GM21723 (cell line): ENCODE results near the gene CHAT.

Experiments used
- ATAC-seq: cut with Tn5 transposase; IDR thresholded peaks from one replicate; pipeline ENCODE4 v1.9.1; 2021; ENCODE audit warnings: mild to moderate bottlenecking, moderate library complexity; ENCODE audit not compliant: unreplicated experiment

The CHAT gene

DNA sequence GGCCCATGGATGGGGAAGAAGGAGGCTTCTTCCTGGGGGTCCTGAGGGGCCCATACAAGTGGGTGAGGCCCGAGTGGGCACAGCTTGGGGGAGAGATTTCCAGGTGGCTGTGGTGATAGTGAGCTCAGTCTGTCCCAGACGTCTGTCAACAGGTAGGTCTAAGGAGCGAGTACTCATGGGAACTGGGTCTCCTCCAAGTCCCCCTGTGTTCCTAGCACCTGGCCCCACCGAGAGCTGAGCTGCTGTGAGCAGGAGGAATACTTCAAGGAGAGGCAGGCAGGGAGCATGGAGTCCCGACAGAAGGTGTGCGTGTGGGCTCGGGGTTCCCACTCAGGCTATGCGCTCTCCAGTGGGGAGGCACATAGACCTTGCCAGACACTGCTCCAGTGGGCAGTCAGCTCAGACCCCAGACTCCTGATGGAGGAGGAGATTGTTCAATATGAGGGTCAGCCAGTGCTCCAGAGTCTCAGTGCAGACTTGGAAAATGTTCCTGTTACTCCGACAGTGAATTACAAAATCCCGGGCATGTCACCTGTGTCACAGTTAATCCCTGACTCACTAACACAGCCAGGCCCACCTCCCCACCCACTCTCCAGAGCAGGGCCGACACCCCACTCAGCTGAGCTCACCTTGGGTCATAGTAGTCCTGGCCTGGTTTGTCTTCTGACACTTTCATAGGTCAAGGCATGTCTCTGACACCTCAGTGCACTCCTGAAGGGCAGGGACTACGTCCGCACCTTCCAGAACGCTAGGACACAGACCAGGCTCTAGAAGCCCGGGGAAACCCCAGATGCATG, 37.4 kb downstream of the CHAT start:
- no peak for ATAC-seq

DNA sequence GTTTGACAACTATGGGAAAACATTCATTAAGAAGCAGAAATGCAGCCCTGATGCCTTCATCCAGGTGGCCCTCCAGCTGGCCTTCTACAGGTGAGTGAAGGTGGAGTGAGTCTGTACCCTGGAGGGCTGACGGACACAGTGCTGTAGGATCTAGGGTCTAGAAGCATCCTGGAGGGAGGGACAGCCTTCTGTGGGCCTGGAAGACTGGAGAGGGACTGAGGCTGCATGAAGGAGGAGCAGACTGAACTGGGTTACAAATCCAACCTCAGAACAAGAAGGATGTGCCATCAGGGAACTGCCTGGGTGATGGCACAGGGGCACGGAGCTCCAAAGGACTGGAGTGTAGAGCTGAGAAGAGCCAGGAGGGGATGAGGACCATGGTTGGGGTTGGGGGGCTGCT, 38.1 kb downstream of the CHAT start:
- ATAC-seq, result no peak

DNA sequence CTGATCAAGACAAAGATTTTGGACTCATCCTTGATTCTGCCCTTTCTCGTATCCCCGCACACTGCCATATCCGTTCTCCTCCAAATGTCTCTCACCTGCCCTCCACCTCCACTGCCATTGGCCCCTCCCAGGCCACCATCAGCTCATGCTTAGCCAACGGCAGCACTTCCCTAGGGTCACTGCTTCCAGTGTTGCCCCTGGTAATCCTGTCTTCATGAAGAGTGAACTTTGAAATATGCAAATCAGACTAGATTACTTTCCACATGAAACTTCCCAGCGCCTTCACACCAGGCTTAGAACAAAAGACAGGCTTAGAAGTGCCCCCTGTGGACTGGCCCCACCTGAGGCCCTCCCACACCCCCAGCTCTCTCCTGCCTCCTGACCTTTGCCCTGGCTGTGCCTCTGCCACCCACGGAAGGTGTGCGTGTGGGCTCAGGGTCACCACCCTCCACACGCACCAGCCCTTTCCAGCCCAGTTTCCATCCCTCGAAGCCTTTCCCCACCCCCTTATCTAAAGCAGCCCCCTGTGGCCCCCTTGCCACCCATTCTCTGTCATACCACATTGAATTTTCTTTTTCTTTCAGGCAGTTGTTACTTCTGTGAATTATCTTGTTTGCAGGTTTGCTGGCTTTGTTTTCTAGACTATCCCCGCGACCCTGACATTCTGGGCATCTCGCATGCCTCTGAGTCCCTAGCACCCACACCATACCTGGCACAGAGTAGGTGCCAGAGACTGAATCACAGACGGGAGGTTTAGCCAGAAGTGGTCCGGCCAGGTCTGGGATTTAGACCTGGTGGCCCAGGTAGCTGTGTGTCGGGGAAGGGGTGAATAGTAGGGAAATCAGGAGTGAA, 38.8 kb downstream of the CHAT start:
- ATAC-seq, result no peak

DNA sequence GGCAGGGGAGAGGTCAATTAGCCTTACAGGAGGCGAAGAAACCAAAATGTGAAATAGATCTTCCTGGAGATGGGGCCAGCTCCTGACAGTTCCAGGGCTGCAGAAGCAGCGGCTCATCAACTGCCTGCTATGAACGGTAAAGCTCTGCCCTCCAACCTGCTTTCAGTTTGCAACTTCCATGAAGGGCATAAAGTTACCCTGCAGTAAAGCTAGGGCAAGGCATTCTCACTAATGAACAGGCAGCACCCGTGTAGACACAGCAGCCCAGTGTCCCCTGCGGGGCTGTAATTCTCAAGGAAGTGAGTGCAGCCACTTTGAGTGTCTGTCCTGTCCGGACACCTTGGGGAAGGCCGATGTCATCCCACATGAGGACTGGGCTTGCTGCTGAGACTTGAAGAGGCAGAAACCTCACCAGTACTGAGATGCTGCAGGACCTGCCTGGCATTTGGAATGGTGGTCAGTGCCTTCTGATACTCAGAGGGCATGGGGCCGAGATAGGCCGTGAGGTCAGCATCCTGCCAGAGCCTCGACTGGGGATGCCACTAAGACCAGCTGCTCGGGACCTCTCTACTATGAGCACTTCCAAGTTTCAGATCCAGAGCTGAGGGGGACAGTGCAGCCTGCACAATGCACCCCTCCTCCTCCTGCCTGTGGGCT, 39.6 kb downstream of the CHAT start:
- ATAC-seq, result no peak

DNA sequence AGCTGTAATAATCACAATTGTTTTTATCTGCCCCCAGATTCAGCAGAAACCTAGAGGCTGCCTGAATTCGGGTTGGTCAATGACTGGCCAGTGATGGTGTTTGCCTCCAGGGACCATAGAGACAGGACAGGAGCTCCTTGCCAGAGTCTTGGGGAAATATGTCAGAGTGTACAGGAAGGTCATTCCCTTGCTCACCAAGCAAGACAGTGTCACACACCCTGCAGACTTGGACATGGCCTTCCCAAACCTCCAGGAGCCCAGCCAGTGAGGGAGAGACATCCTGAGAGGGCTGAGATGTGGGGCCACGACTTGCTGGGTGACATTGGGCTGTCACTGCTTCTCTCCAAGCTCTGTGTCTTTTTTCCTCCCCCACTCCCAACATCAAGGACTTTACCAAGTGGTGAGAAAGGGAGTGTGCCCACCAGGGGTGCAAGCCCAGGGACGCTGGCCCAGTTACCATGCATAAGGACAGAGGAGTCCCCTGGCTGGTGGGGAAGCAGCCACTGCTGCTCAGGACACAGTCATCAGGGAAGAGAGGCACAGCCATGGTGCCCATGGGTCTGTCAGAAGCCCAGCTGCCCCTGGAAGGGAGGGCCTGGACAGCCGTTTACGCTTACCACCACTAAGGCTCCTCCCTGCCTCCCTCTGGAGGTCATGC, 40.3 kb downstream of the CHAT start:
- no peak for ATAC-seq

DNA sequence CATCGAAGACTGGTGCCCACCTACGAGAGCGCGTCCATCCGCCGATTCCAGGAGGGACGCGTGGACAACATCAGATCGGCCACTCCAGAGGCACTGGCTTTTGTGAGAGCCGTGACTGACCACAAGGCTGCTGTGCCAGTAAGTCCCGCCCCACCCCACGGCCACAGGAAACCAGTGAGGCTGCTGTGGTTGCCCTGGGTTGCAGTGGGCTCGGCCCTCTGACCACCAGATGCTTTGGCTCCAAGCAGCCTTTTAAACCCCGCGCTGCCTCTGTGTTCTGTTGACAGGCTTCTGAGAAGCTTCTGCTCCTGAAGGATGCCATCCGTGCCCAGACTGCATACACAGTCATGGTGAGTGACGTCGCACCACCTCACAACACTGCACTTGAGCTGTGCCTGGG, 41.3 kb downstream of the CHAT start:
- no peak for ATAC-seq

DNA sequence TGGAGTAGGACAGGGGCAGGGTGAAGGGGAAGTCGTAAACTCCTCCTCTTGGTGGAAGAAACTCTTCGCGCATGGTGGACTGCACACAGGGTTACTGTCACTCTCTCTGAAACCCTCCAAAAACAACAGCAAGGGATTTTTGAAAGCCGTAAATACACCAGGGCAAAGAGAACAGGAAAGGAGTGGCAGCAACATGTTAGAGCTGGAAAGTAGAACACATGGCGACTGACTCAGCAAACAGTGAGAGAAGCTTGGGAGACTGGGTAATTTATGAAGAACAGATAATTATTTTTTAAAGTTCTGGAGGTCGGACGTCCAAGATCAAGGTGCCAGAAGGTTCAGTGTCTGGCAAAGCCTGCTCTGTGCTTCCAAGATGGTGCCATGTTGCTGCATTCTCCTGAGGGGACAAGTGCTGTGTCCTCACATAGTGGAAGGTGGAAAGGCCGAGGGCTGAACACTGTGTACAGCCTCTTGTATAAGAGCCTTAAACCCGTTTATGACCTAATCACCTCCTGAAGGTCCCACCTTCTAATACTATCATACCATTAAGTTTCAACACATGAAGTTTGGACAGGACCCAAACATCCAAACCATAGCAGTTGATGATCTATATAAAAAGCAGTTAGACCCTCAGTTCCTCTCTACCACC, 43.1 kb downstream of the CHAT start:
- ATAC-seq, result no peak

DNA sequence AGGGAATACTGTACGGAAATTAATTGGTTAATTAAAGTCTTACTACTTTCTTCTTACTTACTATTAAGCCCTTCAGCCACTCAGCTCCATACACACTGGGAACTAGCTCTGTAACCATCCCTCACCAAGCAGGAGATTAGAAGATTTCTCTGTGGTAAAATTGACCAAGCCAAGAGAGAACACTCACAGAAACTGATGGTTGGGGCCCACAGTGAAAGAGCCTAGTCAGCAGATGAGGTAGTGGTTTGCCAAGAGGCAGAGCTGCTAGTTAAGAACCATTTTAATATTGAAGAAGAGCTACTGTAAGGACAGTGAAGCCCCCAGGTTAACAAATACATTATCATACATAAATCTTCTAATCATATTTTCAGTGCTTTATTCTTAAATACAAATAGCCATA, 43.8 kb downstream of the CHAT start:
- no peak for ATAC-seq

DNA sequence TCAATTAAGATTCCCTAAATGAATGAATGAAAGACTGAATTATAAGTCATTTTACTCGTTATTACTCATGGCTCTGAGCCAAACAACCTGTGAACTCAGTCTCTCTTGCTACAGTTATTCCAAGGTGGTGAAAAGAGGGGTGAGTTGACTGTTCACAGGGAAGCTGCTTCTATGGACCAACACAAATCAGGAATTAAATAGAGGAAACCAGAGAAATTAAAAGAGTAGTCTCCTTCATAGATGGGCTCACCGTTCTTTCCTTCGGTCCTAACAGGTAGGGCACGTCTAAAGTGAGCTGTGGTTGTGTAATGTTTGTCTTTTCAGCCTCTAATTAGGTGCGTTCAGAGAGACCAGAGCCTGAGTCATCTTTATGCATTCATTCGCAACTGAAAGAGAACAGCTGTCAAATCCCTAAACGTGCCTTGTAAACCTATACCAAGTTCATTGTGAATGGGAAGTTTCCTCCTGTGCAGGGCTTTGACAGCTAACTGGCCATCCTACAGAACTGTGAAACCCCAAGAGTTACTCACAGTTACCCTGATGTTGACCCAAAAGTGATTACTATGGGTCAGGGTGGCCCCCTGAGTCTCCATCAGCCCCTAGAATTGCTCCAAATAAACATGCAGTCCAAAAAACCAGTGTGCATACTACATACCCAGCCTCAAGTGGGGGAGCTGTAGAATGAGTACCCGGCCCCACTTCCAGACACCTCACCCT, 47.5 kb downstream of the CHAT start:
- no peak for ATAC-seq

DNA sequence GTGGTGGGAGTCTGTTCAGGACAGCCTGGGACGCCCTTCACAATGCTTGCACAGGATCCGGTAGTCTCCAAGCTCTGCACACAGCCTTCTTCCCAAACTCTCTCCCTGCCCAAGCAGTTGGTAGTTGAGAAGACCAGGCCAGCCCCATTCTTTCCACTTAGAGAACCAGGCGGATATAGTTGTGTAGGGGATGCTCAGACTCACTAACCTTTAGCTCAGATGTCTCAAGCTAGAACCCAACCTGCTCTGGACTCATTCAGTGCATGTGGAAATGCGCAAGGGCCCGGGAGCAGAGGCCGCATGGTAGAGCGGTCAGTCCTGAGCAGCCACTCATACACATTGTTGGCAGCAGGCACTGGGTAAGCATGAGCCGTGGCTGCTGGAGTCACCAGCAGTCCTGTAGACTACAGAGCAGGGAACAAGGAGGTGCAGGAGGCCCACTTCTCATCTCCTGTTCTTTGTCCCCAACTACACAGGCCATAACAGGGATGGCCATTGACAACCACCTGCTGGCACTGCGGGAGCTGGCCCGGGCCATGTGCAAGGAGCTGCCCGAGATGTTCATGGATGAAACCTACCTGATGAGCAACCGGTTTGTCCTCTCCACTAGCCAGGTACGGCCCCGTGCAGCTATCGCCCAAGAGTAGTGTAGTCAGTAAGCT, 48.5 kb downstream of the CHAT start:
- ATAC-seq, result no peak

DNA sequence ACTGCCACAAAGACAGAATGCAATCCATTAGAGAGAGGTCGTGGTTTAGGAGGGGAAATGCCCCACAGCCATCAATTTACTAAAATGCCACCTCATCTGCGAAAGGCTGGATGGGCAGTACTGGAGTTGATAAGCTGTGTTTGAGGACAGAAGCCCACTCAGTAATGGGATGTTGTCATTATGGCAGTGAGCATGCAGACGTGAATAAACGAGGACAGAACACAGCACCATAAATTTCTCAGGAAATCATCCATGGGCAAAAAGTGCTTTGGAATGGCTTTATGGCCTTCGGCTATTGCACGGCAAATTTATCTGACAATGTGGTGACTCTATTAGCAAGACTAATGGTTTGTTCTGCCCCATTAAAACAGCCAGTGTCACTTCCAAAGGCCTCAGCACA, 49.8 kb downstream of the CHAT start:
- ATAC-seq, result no peak

DNA sequence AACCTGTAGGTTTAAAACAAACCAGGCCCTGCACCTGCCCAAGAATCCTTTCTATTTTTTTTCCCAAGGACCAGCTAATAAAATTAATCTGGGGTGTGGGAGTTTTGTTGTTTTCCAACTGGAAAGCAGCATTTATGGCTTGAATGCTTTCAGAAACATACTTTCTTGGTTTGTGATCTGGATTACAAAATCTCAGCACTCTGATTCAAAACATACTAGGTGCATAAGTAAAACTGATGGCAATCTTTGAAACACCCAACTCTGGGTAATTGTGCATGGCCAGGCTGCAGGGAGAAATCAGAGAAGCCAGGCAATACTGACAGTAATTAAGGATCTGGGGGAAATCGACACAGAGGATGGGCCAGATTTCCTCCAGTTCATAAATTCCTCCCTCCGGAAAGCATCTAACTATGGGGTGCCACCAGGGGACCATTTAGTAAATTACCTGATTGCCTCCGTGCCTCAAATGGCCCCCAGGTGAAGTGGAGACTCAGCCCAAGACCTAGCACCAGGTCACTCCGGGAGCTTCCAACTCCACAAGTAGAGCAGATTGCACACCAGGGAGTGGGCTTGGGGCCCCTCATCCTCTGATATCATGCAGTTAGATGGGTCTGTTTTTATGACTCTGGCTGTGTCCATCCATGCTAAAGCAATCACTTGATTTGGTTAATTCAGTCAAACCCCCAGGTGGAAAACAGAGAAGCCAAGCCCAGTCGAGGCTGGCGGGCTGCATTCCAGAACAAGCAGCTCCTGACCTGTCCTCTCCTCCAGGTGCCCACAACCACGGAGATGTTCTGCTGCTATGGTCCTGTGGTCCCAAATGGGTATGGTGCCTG, 50.4 kb downstream of the CHAT start:
- no peak for ATAC-seq

DNA sequence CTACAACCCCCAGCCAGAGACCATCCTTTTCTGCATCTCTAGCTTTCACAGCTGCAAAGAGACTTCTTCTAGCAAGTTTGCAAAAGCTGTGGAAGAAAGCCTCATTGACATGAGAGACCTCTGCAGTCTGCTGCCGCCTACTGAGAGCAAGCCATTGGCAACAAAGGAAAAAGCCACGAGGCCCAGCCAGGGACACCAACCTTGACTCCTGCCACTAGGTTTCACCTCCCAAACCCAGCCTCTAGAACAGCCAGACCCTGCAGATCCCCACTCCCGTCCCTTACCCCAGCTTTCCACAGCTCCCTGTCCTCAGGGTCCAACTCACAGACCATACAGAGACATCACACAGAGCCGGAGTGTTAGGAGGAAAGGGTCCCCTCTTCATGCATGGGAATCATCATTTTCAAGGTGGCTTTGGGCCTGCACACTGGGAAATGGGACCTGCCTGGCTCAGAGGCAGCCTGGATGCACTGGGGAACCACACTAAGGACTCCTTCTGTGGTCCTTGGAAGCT, 51.1 kb downstream of the CHAT start:
- ATAC-seq, result no peak

DNA sequence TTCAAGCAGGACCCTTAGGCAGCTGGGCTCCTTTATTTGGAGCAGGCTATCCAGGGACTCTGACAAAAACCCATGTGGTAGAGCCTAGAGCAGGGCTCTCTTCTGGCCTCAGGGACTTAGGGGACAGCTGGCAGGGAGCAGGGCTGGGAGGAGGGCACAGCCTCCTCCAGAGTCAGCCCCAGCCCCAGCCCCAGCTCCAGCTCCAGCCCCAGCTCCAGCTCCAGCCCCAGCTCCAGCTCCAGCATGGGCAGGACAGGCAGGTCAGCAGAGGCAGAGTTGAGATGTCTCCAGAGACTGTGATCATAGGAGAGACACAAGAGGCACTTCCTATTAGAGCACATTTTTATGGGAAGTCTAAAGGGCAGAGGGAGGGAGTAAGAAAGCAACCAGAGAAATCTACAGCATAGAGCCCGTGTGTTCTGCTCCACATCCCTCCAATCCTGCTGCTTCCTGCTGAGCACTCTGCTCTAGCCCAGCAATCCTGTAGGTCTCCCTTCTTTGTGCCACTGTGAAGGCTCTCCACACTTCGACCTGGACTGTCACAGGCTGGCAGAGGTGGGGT, 52.3 kb downstream of the CHAT start:
- no peak for ATAC-seq

DNA sequence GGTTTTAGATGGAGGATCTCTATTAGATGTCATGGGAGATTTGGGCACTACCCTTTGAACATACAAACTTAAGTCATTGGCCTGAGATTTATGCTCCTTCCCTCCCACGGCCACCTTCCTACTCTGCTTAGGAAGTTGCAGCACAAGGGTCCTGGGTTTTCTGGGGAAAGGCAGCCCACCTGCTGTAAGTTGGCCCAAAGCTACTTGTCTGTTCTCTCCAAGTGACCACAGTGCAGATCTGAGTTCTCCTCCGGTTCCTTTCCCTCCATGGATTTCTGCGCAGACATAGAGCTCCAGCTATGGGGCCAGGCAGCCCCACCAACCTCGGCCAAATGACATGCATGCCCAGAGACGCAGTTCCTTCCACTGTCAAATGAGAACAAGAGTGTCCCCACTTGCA, 52.8 kb downstream of the CHAT start:
- ATAC-seq, result no peak

DNA sequence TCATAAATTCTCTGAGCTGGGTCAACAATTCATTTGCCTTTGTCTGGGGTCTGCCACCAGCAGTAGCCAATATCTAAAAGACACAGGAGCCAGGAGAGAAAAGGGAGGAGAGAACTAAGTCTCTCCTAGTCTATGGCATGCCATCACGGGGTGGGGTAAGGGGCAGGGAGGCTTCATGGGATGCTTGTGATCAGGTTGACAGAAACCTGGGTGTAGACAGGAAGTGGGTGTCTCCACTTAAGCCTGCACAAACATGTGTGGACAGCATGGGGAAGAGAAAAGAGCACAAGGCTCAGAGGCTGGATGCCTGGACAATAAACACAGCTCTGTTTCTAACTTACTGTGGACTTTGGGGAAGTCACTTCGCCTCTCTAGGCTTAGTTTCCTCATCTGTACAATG, 54.2 kb downstream of the CHAT start:
- ATAC-seq, result no peak

DNA sequence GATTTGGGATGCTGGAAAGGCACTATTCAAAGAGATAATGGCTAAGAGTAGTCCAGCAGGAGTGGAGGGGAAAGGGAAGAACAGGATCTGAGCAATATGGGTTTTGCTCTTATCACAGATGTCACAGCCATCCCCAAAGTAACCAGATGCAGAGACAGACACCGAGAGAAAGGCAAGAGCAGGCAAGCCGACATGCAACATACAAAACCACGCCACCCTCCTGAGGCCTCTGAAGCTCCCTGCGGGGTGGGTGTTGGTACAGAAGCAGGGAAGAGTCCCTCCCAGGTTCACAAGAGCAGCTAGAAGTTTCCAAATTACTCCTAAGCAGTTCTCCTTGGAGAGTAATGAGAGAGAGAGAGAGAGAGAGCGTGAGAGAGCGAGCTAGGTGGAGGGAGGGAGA, 54.8 kb downstream of the CHAT start:
- ATAC-seq, result no peak

DNA sequence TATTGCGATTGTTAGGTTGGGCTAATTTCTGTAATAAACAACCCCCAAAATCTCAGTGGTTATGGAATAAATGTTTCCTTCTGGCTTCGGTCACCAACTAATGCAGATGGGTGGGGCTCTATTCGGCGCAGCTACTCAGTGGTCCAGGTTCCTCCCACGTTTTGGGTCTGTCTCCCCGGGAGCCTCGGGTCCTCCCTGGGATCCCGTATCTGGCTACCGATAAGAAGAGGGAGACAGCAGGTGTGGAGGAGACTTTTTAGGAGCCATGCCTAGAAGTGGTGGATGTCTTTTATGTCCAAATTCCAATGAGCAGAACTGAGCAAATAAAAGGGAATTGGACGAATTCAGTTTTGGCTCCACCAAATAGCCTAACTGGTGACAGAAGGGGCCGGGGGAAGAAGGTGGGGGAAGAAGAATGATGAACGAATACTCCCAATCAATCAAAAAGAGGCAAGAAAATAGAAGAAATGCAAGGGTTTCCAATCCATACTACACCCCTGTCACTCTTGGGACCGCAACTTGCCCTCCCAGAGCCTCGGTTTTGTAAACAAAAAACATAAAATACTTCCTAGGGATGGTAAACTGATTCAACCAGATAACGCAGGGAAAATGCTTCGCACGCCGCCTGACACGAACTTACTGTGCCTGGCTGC, 65.1 kb downstream of the CHAT start:
- ATAC-seq, result no peak
